Mammary epithelial cell (primary cell): Measurements from ENCODE around the gene PTPRT.

Source experiments
- EZH2 ChIP-seq: IDR thresholded peaks from 2 replicates; pipeline ENCODE4 v1.6.1; 2012; ENCODE audit warnings: low read length, inconsistent platforms, borderline replicate concordance
- TF ChIP-seq, protein P1 (sequence below), 2 donors: IDR thresholded peaks in 1 of 2; conservative IDR thresholded peaks in 1 of 2; 2 replicates each; pipeline ENCODE4 v1.5.1; 2011 to 2012; ENCODE audit warnings: inconsistent platforms in 2 of 2, low read length in 2 of 2, mild to moderate bottlenecking in 2 of 2, control low read depth in 1 of 2, low read depth in 1 of 2; ENCODE audit not compliant: insufficient read depth in 1 of 2; ENCODE audit errors: extremely low read depth in 1 of 2

DNA sequence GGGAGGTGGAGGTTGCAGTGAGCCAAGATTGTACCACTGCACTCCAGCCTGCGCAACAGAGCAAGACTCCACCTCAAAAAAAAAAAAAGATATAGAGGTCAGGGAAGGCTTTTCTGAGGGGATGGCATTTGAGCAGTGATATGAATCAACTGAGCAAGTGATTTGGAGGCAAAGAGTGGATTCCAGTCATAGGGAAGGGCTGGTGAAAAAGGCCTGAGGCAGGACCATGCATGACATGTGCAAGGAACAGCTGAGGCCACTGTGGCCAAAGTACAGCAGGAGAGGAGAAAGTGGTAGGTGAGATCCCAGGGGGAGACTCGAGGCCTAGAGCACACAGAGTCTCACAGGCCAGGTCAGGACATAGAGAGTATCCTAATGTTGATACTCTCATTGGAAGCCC lies 20.1 kb upstream of the PTPRT start:
- TF ChIP-seq, protein P1, sequence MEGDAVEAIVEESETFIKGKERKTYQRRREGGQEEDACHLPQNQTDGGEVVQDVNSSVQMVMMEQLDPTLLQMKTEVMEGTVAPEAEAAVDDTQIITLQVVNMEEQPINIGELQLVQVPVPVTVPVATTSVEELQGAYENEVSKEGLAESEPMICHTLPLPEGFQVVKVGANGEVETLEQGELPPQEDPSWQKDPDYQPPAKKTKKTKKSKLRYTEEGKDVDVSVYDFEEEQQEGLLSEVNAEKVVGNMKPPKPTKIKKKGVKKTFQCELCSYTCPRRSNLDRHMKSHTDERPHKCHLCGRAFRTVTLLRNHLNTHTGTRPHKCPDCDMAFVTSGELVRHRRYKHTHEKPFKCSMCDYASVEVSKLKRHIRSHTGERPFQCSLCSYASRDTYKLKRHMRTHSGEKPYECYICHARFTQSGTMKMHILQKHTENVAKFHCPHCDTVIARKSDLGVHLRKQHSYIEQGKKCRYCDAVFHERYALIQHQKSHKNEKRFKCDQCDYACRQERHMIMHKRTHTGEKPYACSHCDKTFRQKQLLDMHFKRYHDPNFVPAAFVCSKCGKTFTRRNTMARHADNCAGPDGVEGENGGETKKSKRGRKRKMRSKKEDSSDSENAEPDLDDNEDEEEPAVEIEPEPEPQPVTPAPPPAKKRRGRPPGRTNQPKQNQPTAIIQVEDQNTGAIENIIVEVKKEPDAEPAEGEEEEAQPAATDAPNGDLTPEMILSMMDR (conservative IDR thresholded peaks at IDR 0.05 in 1 of 2, IDR thresholded peaks at IDR 0.05 in 1 of 2; ENCODE audit: extremely low read depth in 1 of 2, insufficient read depth in 1 of 2, low read depth in 1 of 2, low read length in 2 of 2), result no peak
- TF ChIP-seq EZH2, result no peak
